GM12891 (cell line): Measurements from ENCODE around the gene PTPN23.
A peak's percentile ranks its signal among the peaks of the same experiment; 100 is the strongest.
"Not testable (repeated sequence)": the region's sequence is repeated elsewhere in the genome, so short reads cannot be mapped to it uniquely, and the experiment has no call there.

Experiments used
- DNase-seq: peaks from one replicate; pipeline ENCODE4 v3.0.0; 2011; ENCODE audit warnings: low spot score; ENCODE audit not compliant: insufficient read length
- FAIRE-seq: peaks from 2 replicates; lab custom pipeline; 2011; peaks lifted over from hg19 to GRCh38; lab: Jason Lieb, UNC
- PAX5 ChIP-seq: IDR thresholded peaks from 2 replicates; pipeline ENCODE4 v1.6.1; 2011; ENCODE audit warnings: low read length, moderate library complexity, mild to moderate bottlenecking; ENCODE audit not compliant: insufficient read depth, severe bottlenecking
- POLR2A ChIP-seq: IDR thresholded peaks from 2 replicates; pipeline ENCODE4 v1.6.1; 2011; ENCODE audit warnings: low read depth, low read length, control low read depth
- POLR2AphosphoS5 ChIP-seq: IDR thresholded peaks from 2 replicates; pipeline ENCODE4 v1.6.1; 2011; ENCODE audit warnings: low read depth, low read length, control low read depth
- POU2F2 ChIP-seq: IDR thresholded peaks from 2 replicates; pipeline ENCODE4 v1.6.1; 2011; ENCODE audit warnings: low read depth, mild to moderate bottlenecking, control low read depth, low read length, moderate library complexity
- SPI1 ChIP-seq: IDR thresholded peaks from 2 replicates; pipeline ENCODE4 v1.6.1; 2011; ENCODE audit warnings: low read depth, low read length, control low read depth
- TAF1 ChIP-seq: IDR thresholded peaks from 2 replicates; pipeline ENCODE4 v1.6.1; 2011; ENCODE audit warnings: low read depth, low read length, control low read depth

The PTPN23 gene

GRCh38 chr3:47344971-47345370, 35.9 kb upstream of the PTPN23 start:
- TF ChIP-seq POLR2A (no peak), PAX5 (no peak), POU2F2 (no peak), TAF1 (no peak), SPI1 (no peak), POLR2AphosphoS5 (no peak)
- DNase-seq = no peak
- FAIRE-seq = no peak

GRCh38 chr3:47347217-47347801, 33.5 kb upstream of the PTPN23 start:
- DNase-seq (peak; percentile 64), FAIRE-seq (peak; percentile 96)
- TF ChIP-seq POU2F2 (peak; percentile 90), POLR2A (no peak), SPI1 (peak; percentile 100)

- TF ChIP-seq PAX5 (no peak), SPI1 (peak; percentile 55; the same call in 1 of the 2 replicates)
- FAIRE-seq = peak; percentile 73
- no peak for DNase-seq
These were observed 32.2 kb upstream of the PTPN23 start for GRCh38 chr3:47348411-47349154.

GRCh38 chr3:47355010-47355409, 25.8 kb upstream of the PTPN23 start:
- FAIRE-seq = no peak
- no peak for TF ChIP-seq SPI1
- no peak for DNase-seq

GRCh38 chr3:47356201-47356600, 24.6 kb upstream of the PTPN23 start:
- DNase-seq (no peak), FAIRE-seq (no peak)
- no peak for TF ChIP-seq PAX5
- TF ChIP-seq SPI1 = no peak
- no peak for TF ChIP-seq POLR2AphosphoS5
- TF ChIP-seq POU2F2 = no peak
- no peak for TF ChIP-seq POLR2A
- TF ChIP-seq TAF1 = no peak

GRCh38 chr3:47359323-47359722, 21.5 kb upstream of the PTPN23 start:
- FAIRE-seq (no peak), DNase-seq (no peak)
- TF ChIP-seq TAF1 = no peak
- no peak for TF ChIP-seq SPI1
- no peak for TF ChIP-seq PAX5
- no peak for TF ChIP-seq POU2F2

- not testable (repeated sequence) for FAIRE-seq
These were observed 20.7 kb upstream of the PTPN23 start for GRCh38 chr3:47360110-47360517.

GRCh38 chr3:47362701-47363100, 18.1 kb upstream of the PTPN23 start:
- DNase-seq (no peak), FAIRE-seq (no peak)
- TF ChIP-seq TAF1 = no peak
- TF ChIP-seq PAX5 = no peak
- no peak for TF ChIP-seq POLR2AphosphoS5
- TF ChIP-seq POU2F2 = no peak
- TF ChIP-seq POLR2A = no peak
- TF ChIP-seq SPI1 = no peak

More at GRCh38 chr3:47360110-47360517, 20.7 kb upstream of the PTPN23 start:
- DNase-seq = not testable (repeated sequence)

- DNase-seq = no peak
- FAIRE-seq = no peak
- TF ChIP-seq TAF1 (no peak), POU2F2 (no peak), POLR2AphosphoS5 (no peak), SPI1 (no peak), PAX5 (no peak)
These were observed 15.3 kb upstream of the PTPN23 start for GRCh38 chr3:47365213-47366153.

- FAIRE-seq (no peak), DNase-seq (no peak)
- TF ChIP-seq PAX5 (no peak), SPI1 (no peak), TAF1 (no peak)
These were observed 14.0 kb upstream of the PTPN23 start for GRCh38 chr3:47366833-47367232.
